Inferior parietal cortex (tissue), 1 donor: ENCODE data around the gene GCSH.
"Not testable (repeated sequence)": the region's sequence is repeated elsewhere in the genome, so short reads cannot be mapped to it uniquely, and the experiment has no call there.

Source experiments
- DNase-seq: peaks from one replicate; pipeline ENCODE4 v3.0.0-alpha.2; 2016; ENCODE audit errors: extremely low spot score

GCSH gene

GRCh38 chr16:81095953-81096714, at the start of gene GCSH:
Gene GCSH (minus strand): TSS chr16:81096395. CDS start chr16:81096278, 117 bp downstream.
- DNase-seq: peak; percentile 98

- no peak for DNase-seq
Measured at GRCh38 chr16:81143921-81144471, 47.8 kb upstream of the GCSH start.

- no peak for DNase-seq
Measured at GRCh38 chr16:81142864-81143263, 46.7 kb upstream of the GCSH start.

- DNase-seq: no peak
Measured at GRCh38 chr16:81140930-81141780, 45.0 kb upstream of the GCSH start.

GRCh38 chr16:81138831-81139557, 42.8 kb upstream of the GCSH start:
- no peak for DNase-seq

GRCh38 chr16:81137754-81138153, 41.6 kb upstream of the GCSH start:
- DNase-seq: no peak

GRCh38 chr16:81136390-81137335, 40.5 kb upstream of the GCSH start:
- peak; percentile 77 for DNase-seq

GRCh38 chr16:81130126-81130525, 33.9 kb upstream of the GCSH start:
- no peak for DNase-seq

- DNase-seq: no peak
Measured at GRCh38 chr16:81128726-81129524, 32.7 kb upstream of the GCSH start.

GRCh38 chr16:81127051-81127450, 30.9 kb upstream of the GCSH start:
- no peak for DNase-seq

- DNase-seq: no peak
Measured at GRCh38 chr16:81123092-81123852, 27.1 kb upstream of the GCSH start.

- no peak for DNase-seq
Measured at GRCh38 chr16:81121474-81121990, 25.3 kb upstream of the GCSH start.

GRCh38 chr16:81117436-81117835, 21.2 kb upstream of the GCSH start:
- DNase-seq: no peak

- DNase-seq: no peak
Measured at GRCh38 chr16:81116285-81116684, 20.1 kb upstream of the GCSH start.

- no peak for DNase-seq
Measured at GRCh38 chr16:81112453-81112852, 16.3 kb upstream of the GCSH start.

- not testable (repeated sequence) for DNase-seq
Measured at GRCh38 chr16:81109274-81109673, 13.1 kb upstream of the GCSH start.

GRCh38 chr16:81107511-81107910, 11.3 kb upstream of the GCSH start:
- no peak for DNase-seq

- no peak for DNase-seq
Measured at GRCh38 chr16:81106826-81107503, 10.8 kb upstream of the GCSH start.
